Brain microvascular endothelial cell (primary cell): ENCODE measurements around the gene GUCA2A.

Experiments used
- DNase-seq: peaks from one replicate; pipeline ENCODE4 v3.0.0-alpha.2; 2020
- H3K27ac ChIP-seq: fragments of 250-450 bp; sonication (Bioruptor Pico); 2 replicates; pipeline ENCODE4 v1.5.1; 2020; ENCODE audit warnings: mild to moderate bottlenecking, moderate library complexity
- H3K27me3 ChIP-seq: fragments of 250-450 bp; sonication (Bioruptor Pico); replicated peaks from 2 replicates; pipeline ENCODE4 v1.5.1; 2020; ENCODE audit warnings: mild to moderate bottlenecking
- H3K36me3 ChIP-seq: fragments of 250-450 bp; sonication (Bioruptor Pico); replicated peaks from 2 replicates; pipeline ENCODE4 v1.5.1; 2020; ENCODE audit warnings: mild to moderate bottlenecking
- H3K4me3 ChIP-seq: 2 replicates; pipeline ENCODE4 v1.5.1; 2011; ENCODE audit warnings: low read depth, mild to moderate bottlenecking, control low read depth, low read length, moderate library complexity
- CTCF ChIP-seq: IDR thresholded peaks from 2 replicates; pipeline ENCODE4 v1.5.1; 2011; ENCODE audit warnings: low read depth, mild to moderate bottlenecking, moderate library complexity, low read length, control low read depth, inconsistent platforms; ENCODE audit errors: missing control alignments
- in situ Hi-C: cut with HindIII; loops from 2 replicates; pipeline ENCODE4 v1.10.0; 2017; ENCODE audit warnings: low sequenced_read_pairs, low pct_ligation_motif_present

Gene GUCA2A

GRCh38 chr1:42175314-42176054 is 10.9 kb upstream of the GUCA2A start:
- in situ Hi-C loops, result no loop called here
- no peak for TF ChIP-seq CTCF
- no peaks in the 10 kb centered on the region for H3K27me3 ChIP-seq
- no peak overlapping the region for H3K27ac ChIP-seq
- no peak for DNase-seq
- H3K4me3 ChIP-seq, result no peak overlapping the region
- H3K36me3 ChIP-seq, result no peaks in the 10 kb centered on the region

GRCh38 chr1:42173961-42174735 is 9.6 kb upstream of the GUCA2A start:
- in situ Hi-C loops, result no loop called here
- DNase-seq, result no peak
- H3K27me3 ChIP-seq, result no peaks in the 10 kb centered on the region

GRCh38 chr1:42173155-42173933 is 8.8 kb upstream of the GUCA2A start:
- Histone ChIP-seq H3K4me3 (no peak overlapping the region), H3K27me3 (no peaks in the 10 kb centered on the region), H3K27ac (no peak overlapping the region), H3K36me3 (no peaks in the 10 kb centered on the region)
- peak; percentile 36 for DNase-seq
- peak; percentile 98 for TF ChIP-seq CTCF
- in situ Hi-C loops, result no loop called here

More at GRCh38 chr1:42173961-42174735, 9.6 kb upstream of the GUCA2A start:
- no peaks in the 10 kb centered on the region for H3K36me3 ChIP-seq
- TF ChIP-seq CTCF, result no peak
- H3K4me3 ChIP-seq, result no peak overlapping the region
- H3K27ac ChIP-seq, result no peak overlapping the region

- no peak overlapping the region for H3K4me3 ChIP-seq
- no peak for TF ChIP-seq CTCF
- in situ Hi-C loops, result no loop called here
- no peak for DNase-seq
- no peaks in the 10 kb centered on the region for H3K27me3 ChIP-seq
- H3K27ac ChIP-seq, result no peak overlapping the region
- no peaks in the 10 kb centered on the region for H3K36me3 ChIP-seq
Measured at GRCh38 chr1:42172381-42173133, 8.0 kb upstream of the GUCA2A start.

GRCh38 chr1:42171679-42172266 is 7.2 kb upstream of the GUCA2A start:
- TF ChIP-seq CTCF, result no peak
- DNase-seq, result no peak
- Histone ChIP-seq H3K27me3 (no peaks in the 10 kb centered on the region), H3K4me3 (no peak overlapping the region), H3K27ac (no peak overlapping the region), H3K36me3 (no peaks in the 10 kb centered on the region)
- in situ Hi-C loops, result no loop called here
